Caco-2 (cell line): Measurements from ENCODE around the gene BLOC1S1. TPM values are rescaled to one million over a fixed set of nuclear protein-coding genes. Genes with fewer than 3 reads are reported as not detected.
A peak's percentile ranks its signal among the peaks of the same experiment; 100 is the strongest.

ENCODE experiments used
- BruUV-seq: library from RNA; stranded (reverse); fragments of 400-500 nt; replicated peaks from 2 replicates; lab custom pipeline; 2021; lab: Mats Ljungman, UMichigan
- CTCF ChIA-PET: fragments of 300-600 bp; sonication (Branson Sonifier 250); formaldehyde crosslinking; loops from one replicate; lab custom pipeline; 2022; ENCODE audit warnings: antibody characterized with exemption; lab: Charles Lee
- POLR2A ChIA-PET: fragments of 300-600 bp; sonication (Branson Sonifier 250); formaldehyde crosslinking; loops from one replicate; lab custom pipeline; 2022; ENCODE audit warnings: antibody characterized with exemption; lab: Charles Lee
- DNase-seq, 2 experiments: peaks; one replicate each; pipeline versions ENCODE4 v3.0.0 to v3.0.0-alpha.2; 2020 to 2022
- H3K27me3 ChIP-seq: replicated peaks from 2 replicates; pipeline ENCODE4 v1.6.0; 2011; ENCODE audit warnings: low read length; ENCODE audit not compliant: control insufficient read depth, insufficient read depth
- H3K36me3 ChIP-seq: 2 replicates; pipeline ENCODE4 v1.5.1; 2011; ENCODE audit warnings: low read length; ENCODE audit not compliant: control insufficient read depth, insufficient read depth
- H3K4me1 ChIP-seq: fragments of 250-450 bp; sonication (Bioruptor Pico); 2 replicates; pipeline ENCODE4 v1.5.1; 2020; ENCODE audit warnings: mild to moderate bottlenecking
- H3K4me3 ChIP-seq: 2 replicates; pipeline ENCODE4 v1.5.1; 2011; ENCODE audit warnings: low read depth, mild to moderate bottlenecking, control low read depth, low read length
- H3K9me3 ChIP-seq: fragments of 250-450 bp; sonication (Bioruptor Pico); 2 replicates; pipeline ENCODE4 v1.5.1; 2020; ENCODE audit warnings: mild to moderate bottlenecking, moderate library complexity
- H3K27ac Mint-ChIP-seq: one replicate; pipeline ENCODE4 v1.8.0; 2022; ENCODE audit warnings: mixed read lengths; ENCODE audit not compliant: unreplicated experiment
- H3K27me3 Mint-ChIP-seq: one replicate; pipeline ENCODE4 v1.8.0; 2022; ENCODE audit warnings: mixed read lengths; ENCODE audit not compliant: insufficient read depth, unreplicated experiment
- H3K36me3 Mint-ChIP-seq: one replicate; pipeline ENCODE4 v1.8.0; 2022; ENCODE audit warnings: mild to moderate bottlenecking, mixed read lengths; ENCODE audit not compliant: insufficient read depth, unreplicated experiment
- H3K4me1 Mint-ChIP-seq: one replicate; pipeline ENCODE4 v1.8.0; 2022; ENCODE audit warnings: low read depth, mixed read lengths; ENCODE audit not compliant: unreplicated experiment
- H3K4me3 Mint-ChIP-seq: one replicate; pipeline ENCODE4 v1.8.0; 2022; ENCODE audit warnings: mild to moderate bottlenecking, moderate library complexity, mixed read lengths; ENCODE audit not compliant: unreplicated experiment
- H3K9me3 Mint-ChIP-seq: one replicate; pipeline ENCODE4 v1.8.0; 2022; ENCODE audit warnings: mixed read lengths; ENCODE audit not compliant: unreplicated experiment
- intact Hi-C: fragments of 100-400 bp; cut with micrococcal nuclease; formaldehyde crosslinking; loops from one replicate; pipeline ENCODE4 v1.10.0; 2022; ENCODE audit not compliant: unreplicated experiment
- total RNA-seq: library from RNA; stranded (reverse); gene quantifications from 2 replicates; pipeline ENCODE4 v1.2.3, GENCODE V29; 2022
- TF ChIP-seq, protein P1 (sequence below), 2 experiments: fragments of 200-600 bp in 1 of 2; IDR thresholded peaks; 1 replicate in 1 of 2; 2 replicates in 1 of 2; pipeline versions ENCODE4 v1.5.1 to v1.8.0; 2011 to 2022; ENCODE audit warnings: antibody characterized with exemption in 1 of 2, control low read depth in 1 of 2, inconsistent platforms in 1 of 2, low read depth in 1 of 2, low read length in 1 of 2, mild to moderate bottlenecking in 1 of 2, moderate library complexity in 1 of 2; ENCODE audit not compliant: insufficient read depth in 1 of 2, severe bottlenecking in 1 of 2, unreplicated experiment in 1 of 2

Gene BLOC1S1
- total RNA-seq, 1 experiment from 2014 or later: 73.7 TPM

DNA sequence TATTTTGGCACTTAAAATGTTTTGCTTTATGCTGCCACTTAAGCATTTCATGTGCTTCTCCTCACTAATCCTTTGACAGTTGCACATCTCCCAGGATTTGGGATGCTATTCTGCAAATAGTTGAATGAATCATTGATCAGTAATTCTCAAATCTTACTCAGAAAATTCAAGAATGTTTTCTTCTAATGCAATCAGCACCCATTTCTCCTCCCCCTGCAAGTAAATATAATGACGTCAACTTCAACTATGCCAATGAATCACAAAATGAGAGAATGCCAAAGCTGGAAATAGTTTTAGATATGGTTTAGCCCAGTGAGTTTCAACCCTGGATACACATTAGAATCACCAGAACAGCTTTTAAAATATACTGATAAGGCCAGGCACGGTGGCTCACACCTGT lies 2.1 kb upstream of the BLOC1S1 start:
- Mint-ChIP-seq H3K27me3 (peaks cover 12% of the 10 kb centered on the region), H3K9me3 (no peaks in the 10 kb centered on the region), H3K27ac (no peak overlapping the region), H3K36me3 (peaks cover 17% of the 10 kb centered on the region), H3K4me3 (no peak overlapping the region), H3K4me1 (peaks cover 3% of the 10 kb centered on the region)
- intact Hi-C loops: no loop called here
- H3K4me3 ChIP-seq: no peak overlapping the region
- no peak for DNase-seq
- H3K27me3 ChIP-seq: no peaks in the 10 kb centered on the region
- TF ChIP-seq, protein P1, sequence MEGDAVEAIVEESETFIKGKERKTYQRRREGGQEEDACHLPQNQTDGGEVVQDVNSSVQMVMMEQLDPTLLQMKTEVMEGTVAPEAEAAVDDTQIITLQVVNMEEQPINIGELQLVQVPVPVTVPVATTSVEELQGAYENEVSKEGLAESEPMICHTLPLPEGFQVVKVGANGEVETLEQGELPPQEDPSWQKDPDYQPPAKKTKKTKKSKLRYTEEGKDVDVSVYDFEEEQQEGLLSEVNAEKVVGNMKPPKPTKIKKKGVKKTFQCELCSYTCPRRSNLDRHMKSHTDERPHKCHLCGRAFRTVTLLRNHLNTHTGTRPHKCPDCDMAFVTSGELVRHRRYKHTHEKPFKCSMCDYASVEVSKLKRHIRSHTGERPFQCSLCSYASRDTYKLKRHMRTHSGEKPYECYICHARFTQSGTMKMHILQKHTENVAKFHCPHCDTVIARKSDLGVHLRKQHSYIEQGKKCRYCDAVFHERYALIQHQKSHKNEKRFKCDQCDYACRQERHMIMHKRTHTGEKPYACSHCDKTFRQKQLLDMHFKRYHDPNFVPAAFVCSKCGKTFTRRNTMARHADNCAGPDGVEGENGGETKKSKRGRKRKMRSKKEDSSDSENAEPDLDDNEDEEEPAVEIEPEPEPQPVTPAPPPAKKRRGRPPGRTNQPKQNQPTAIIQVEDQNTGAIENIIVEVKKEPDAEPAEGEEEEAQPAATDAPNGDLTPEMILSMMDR (IDR thresholded peaks at IDR 0.05; ENCODE audit: insufficient read depth in 1 of 2, low read depth in 1 of 2, low read length in 1 of 2, severe bottlenecking in 1 of 2, unreplicated experiment in 1 of 2): no peak
- ChIA-PET POLR2A (no interaction called here), CTCF (no interaction called here)
- H3K9me3 ChIP-seq: no peaks in the 10 kb centered on the region
- H3K4me1 ChIP-seq: peaks cover 15% of the 10 kb centered on the region
- H3K36me3 ChIP-seq: no peaks in the 10 kb centered on the region
- no TSS peak for BruUV-seq

GRCh38 chr12:55715169-55715764 lies 579 bp upstream of the BLOC1S1 start:
- H3K36me3 Mint-ChIP-seq: peaks cover 17% of the 10 kb centered on the region
- peak overlapping the region; percentile 80 for H3K27ac Mint-ChIP-seq
- intact Hi-C loops: no loop called here
- H3K9me3 Mint-ChIP-seq: no peaks in the 10 kb centered on the region
- Histone ChIP-seq H3K9me3 (no peaks in the 10 kb centered on the region), H3K4me3 (peak overlapping the region; percentile 55), H3K36me3 (no peaks in the 10 kb centered on the region), H3K4me1 (peaks cover 29% of the 10 kb centered on the region), H3K27me3 (no peaks in the 10 kb centered on the region)
- DNase-seq: no peak
- ChIA-PET CTCF (interaction anchor here (0.6 to 1.7 kb wide), 6 partner anchors 9 to 366 kb away, joined by 3 to 5 read pairs (median 3); no protein-coding TSS in a partner anchor), POLR2A (interaction anchor here (1.0 to 1.3 kb wide), 2 partner anchors 10 to 34 kb away, joined by 3 to 7 read pairs; a partner anchor contains a TSS)
- H3K4me3 Mint-ChIP-seq: peak overlapping the region; percentile 69
- H3K4me1 Mint-ChIP-seq: no peaks in the 10 kb centered on the region
- BruUV-seq: no TSS peak
- peaks cover 7% of the 10 kb centered on the region for H3K27me3 Mint-ChIP-seq
- TF ChIP-seq, protein P1 (IDR thresholded peaks at IDR 0.05; ENCODE audit: insufficient read depth in 1 of 2, low read depth in 1 of 2, low read length in 1 of 2, severe bottlenecking in 1 of 2, unreplicated experiment in 1 of 2): no peak

DNA sequence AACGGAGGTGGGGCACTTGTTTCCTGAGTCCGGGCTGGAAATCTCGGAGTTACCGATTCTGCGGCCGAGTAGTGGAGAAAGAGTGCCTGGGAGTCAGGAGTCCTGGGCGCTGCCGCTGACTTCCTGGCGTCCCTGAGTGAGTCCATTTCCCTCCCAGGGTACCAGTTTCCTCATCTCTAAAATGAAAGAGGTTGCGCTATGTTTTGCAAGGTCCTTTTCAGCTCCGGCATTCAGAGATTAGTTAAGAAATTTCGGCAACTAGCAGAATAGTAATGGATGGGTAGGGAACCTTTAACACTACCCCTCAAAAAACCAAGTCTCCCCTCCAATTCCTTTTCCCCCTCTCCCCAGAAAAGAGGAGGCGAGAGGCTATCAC lies 724 bp downstream of the BLOC1S1 start:
- Histone ChIP-seq H3K4me3 (peak overlapping the region; percentile 55), H3K36me3 (no peaks in the 10 kb centered on the region), H3K27me3 (no peaks in the 10 kb centered on the region), H3K9me3 (no peaks in the 10 kb centered on the region), H3K4me1 (peaks cover 40% of the 10 kb centered on the region)
- POLR2A ChIA-PET: interaction anchor here (1.0 to 1.3 kb wide), 3 partner anchors 12 to 102 kb away, joined by 3 to 7 read pairs (median 3); partner anchors contain the start of gene ORMDL2
- TF ChIP-seq, protein P1 (IDR thresholded peaks at IDR 0.05; ENCODE audit: insufficient read depth in 1 of 2, low read depth in 1 of 2, low read length in 1 of 2, severe bottlenecking in 1 of 2, unreplicated experiment in 1 of 2): no peak
- Mint-ChIP-seq H3K4me3 (peak overlapping the region; percentile 69), H3K36me3 (peaks cover 19% of the 10 kb centered on the region), H3K9me3 (no peaks in the 10 kb centered on the region), H3K4me1 (no peaks in the 10 kb centered on the region), H3K27ac (peak overlapping the region; percentile 80), H3K27me3 (peaks cover 7% of the 10 kb centered on the region)
- no peak for DNase-seq
- no TSS peak for BruUV-seq
- CTCF ChIA-PET: interaction anchor here (1.1 to 1.8 kb wide), 4 partner anchors 8 to 35 kb away, joined by 3 to 5 read pairs (median 4); a partner anchor contains a TSS
- intact Hi-C loops: loop anchor here (1.0 kb wide), 1 partner anchor 8 kb away; no protein-coding TSS in a partner anchor
